Measurements from ENCODE around the gene KLK6.

DNA sequence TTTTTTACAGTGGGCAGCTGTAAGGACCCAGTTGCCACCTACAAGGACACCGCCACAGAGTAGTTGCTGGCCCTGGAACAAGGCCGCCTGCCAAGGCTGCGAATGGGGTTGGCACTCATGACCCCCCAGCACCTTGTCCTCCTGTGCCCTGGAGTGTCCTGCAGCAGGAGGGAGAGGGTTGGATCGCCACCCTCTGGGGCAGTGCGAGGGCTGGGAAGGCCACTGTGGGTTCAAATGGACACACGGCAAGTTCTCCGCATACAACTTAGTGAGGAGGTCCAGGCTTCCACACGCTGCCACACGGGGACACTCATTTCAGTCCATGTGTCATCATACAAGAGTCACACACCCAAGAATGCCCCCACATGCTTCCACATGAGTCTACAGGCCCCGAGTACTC, 31.0 kb upstream of the KLK6 start:
- TF ChIP-seq CTCF (IDR thresholded peaks at IDR 0.05): no peak
- no peak for TF ChIP-seq POLR2A (IDR thresholded peaks at IDR 0.05)

Data from tibial nerve (tissue), 3 donors.